Measurements from ENCODE around the gene INO80D.

DNA sequence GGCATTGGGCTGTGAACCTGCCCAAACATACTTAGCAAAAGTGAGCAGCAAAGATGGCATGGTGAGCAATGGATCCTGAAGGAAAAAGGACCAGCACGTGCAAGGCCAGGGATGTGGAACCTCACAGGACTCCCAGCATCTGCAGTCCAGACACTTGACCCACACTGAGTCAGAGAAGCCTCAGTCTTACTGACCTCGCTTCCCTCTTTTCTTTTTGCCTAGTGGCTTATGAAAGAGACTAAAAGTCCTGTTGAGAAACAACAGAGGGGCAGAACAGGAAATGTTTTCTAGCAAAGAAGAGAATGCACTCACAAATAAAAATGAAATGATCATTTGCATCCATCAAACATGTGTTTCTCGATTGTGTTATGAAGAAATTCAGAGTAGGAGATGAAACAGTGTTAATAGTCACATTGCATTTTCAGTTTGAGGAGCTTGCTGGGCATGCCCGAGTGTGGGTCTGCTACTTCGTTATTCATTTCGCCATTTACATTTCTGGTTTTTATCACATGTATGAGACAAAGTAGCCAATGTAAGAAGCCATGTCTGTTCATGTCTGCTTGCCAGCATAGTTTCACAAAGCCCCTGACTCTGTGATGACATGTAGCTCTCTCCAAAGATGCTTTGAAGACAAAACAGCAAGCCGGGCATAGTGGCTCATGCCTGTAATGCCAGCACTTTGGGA lies 118.4 kb downstream of the INO80D start:
- TF ChIP-seq EZH2 (IDR thresholded peaks at IDR 0.05; ENCODE audit: low read depth, low read length, severe bottlenecking) (no peak), CEBPB (IDR thresholded peaks at IDR 0.05; ENCODE audit: low read depth, low read length) (no peak)

Measured in H1 (cell line).